Panc1 (cell line): ENCODE measurements around the gene TBC1D2B. TPM values are rescaled to one million over a fixed set of nuclear protein-coding genes. Genes with fewer than 3 reads are reported as not detected.

Experiments
- ATAC-seq: fragments of 200-7000 bp; cut with Tn5 transposase; 2 replicates; pipeline ENCODE4 v1.9.1; 2020; ENCODE audit warnings: mild to moderate bottlenecking, moderate library complexity
- BruUV-seq: library from RNA; stranded (reverse); fragments of 400-500 nt; replicated peaks from 2 replicates; lab custom pipeline; 2021; lab: Mats Ljungman, UMichigan
- CTCF ChIA-PET: fragments of 300-600 bp; sonication (Branson Sonifier 250); formaldehyde crosslinking; loops from one replicate; lab custom pipeline; 2022; ENCODE audit warnings: antibody characterized with exemption; lab: Charles Lee
- POLR2A ChIA-PET: fragments of 300-600 bp; sonication (Branson Sonifier 250); formaldehyde crosslinking; loops from one replicate; lab custom pipeline; 2022; ENCODE audit warnings: antibody characterized with exemption; lab: Charles Lee
- DNase-seq: peaks from one replicate; pipeline ENCODE4 v3.0.0-alpha.2; 2010; ENCODE audit warnings: low read depth, low spot score
- H3K27ac ChIP-seq: 2 replicates; pipeline ENCODE4 v1.5.1; 2011; ENCODE audit warnings: mild to moderate bottlenecking, low read length, inconsistent platforms
- H3K27me3 ChIP-seq: fragments of 200-500 bp; sonication (Bioruptor generic); 2 replicates; pipeline ENCODE4 v1.6.0; 2014; ENCODE audit warnings: low read length, inconsistent platforms; ENCODE audit not compliant: control insufficient read depth, insufficient read depth
- H3K36me3 ChIP-seq: fragments of 200-500 bp; sonication (Bioruptor generic); 2 replicates; pipeline ENCODE4 v1.5.1; 2014; ENCODE audit warnings: inconsistent platforms, mild to moderate bottlenecking, low read length, moderate library complexity; ENCODE audit not compliant: control insufficient read depth, insufficient read depth
- H3K4me1 ChIP-seq: 2 replicates; pipeline ENCODE4 v1.5.1; 2011; ENCODE audit warnings: inconsistent platforms, mild to moderate bottlenecking, low read length, moderate library complexity; ENCODE audit not compliant: control insufficient read depth, insufficient read depth
- H3K4me3 ChIP-seq, 2 experiments: 2 replicates each; pipeline ENCODE4 v1.5.1; 2011 to 2012; ENCODE audit warnings: low read depth in 2 of 2, low read length in 2 of 2, mild to moderate bottlenecking in 2 of 2, inconsistent platforms in 1 of 2, moderate library complexity in 1 of 2
- H3K9me3 ChIP-seq: fragments of 200-500 bp; sonication (Bioruptor generic); 2 replicates; pipeline ENCODE4 v1.5.1; 2014; ENCODE audit warnings: low read depth, mild to moderate bottlenecking, inconsistent platforms, low read length, moderate library complexity; ENCODE audit not compliant: control insufficient read depth, insufficient read depth
- CTCF ChIP-seq: fragments of 450-650 bp; IDR thresholded peaks from 2 replicates; pipeline ENCODE4 v1.5.1; 2017; ENCODE audit warnings: mild to moderate bottlenecking
- POLR2AphosphoS5 ChIP-seq: IDR thresholded peaks from 2 replicates; pipeline ENCODE4 v1.6.1; 2012; ENCODE audit warnings: mild to moderate bottlenecking, low read depth, low read length, moderate library complexity
- REST ChIP-seq, 2 experiments: IDR thresholded peaks; 2 replicates each; pipeline ENCODE4 v1.6.1; 2011 to 2012; ENCODE audit warnings: low read depth in 2 of 2, control low read depth in 1 of 2, low read length in 1 of 2, mild to moderate bottlenecking in 1 of 2, moderate library complexity in 1 of 2; ENCODE audit not compliant: insufficient read depth in 1 of 2
- SIN3A ChIP-seq: IDR thresholded peaks from 2 replicates; pipeline ENCODE4 v1.6.1; 2012; ENCODE audit warnings: low read depth, mild to moderate bottlenecking, low read length, moderate library complexity, borderline replicate concordance; ENCODE audit not compliant: insufficient read depth
- TCF7L2 ChIP-seq: IDR thresholded peaks from 2 replicates; pipeline ENCODE4 v1.6.1; 2011; ENCODE audit warnings: mild to moderate bottlenecking, low read depth, low read length, inconsistent platforms
- in situ Hi-C: cut with HindIII; loops from 2 replicates; pipeline ENCODE4 v1.10.0; 2016; ENCODE audit warnings: low sequenced_read_pairs, low pct_unique_long_range_greater_than_20kb
- intact Hi-C: fragments of 100-400 bp; cut with micrococcal nuclease; formaldehyde crosslinking; loops from one replicate; pipeline ENCODE4 v1.10.0; 2022; ENCODE audit not compliant: unreplicated experiment
- total RNA-seq: library from RNA; stranded (reverse); gene quantifications from one replicate; pipeline ENCODE4 v1.2.1, GENCODE V29; 2021; ENCODE audit not compliant: unreplicated experiment

Gene TBC1D2B
- total RNA-seq, 1 experiment from 2014 or later = 59.3 TPM

- H3K27ac ChIP-seq = no peak overlapping the region
- ChIA-PET CTCF (no interaction called here), POLR2A (no interaction called here)
- DNase-seq (no peak), ATAC-seq (no peak)
- no peaks in the 10 kb centered on the region for H3K9me3 ChIP-seq
- no peaks in the 10 kb centered on the region for H3K4me1 ChIP-seq
- no peaks in the 10 kb centered on the region for H3K27me3 ChIP-seq
- in situ Hi-C loops (no loop called here), intact Hi-C loops (no loop called here)
- peaks cover 5% of the 10 kb centered on the region for H3K36me3 ChIP-seq
- no TSS peak for BruUV-seq
- no peak overlapping the region for H3K4me3 ChIP-seq
- TF ChIP-seq CTCF (no peak), SIN3A (no peak), TCF7L2 (no peak), REST (IDR thresholded peaks at IDR 0.05; ENCODE audit: insufficient read depth in 1 of 2, low read depth in 2 of 2, low read length in 1 of 2) (no peak), POLR2AphosphoS5 (no peak)
These were observed 60.7 kb downstream of the TBC1D2B start for GRCh38 chr15:78016860-78017259.

- Histone ChIP-seq H3K9me3 (no peaks in the 10 kb centered on the region), H3K27ac (no peak overlapping the region), H3K4me3 (no peak overlapping the region), H3K4me1 (no peaks in the 10 kb centered on the region), H3K36me3 (peaks cover 5% of the 10 kb centered on the region), H3K27me3 (no peaks in the 10 kb centered on the region)
- ChIA-PET POLR2A (no interaction called here), CTCF (no interaction called here)
- in situ Hi-C loops (no loop called here), intact Hi-C loops (no loop called here)
- no peak for ATAC-seq
- no peak for DNase-seq
- TF ChIP-seq TCF7L2 (no peak), SIN3A (no peak), REST (IDR thresholded peaks at IDR 0.05; ENCODE audit: insufficient read depth in 1 of 2, low read depth in 2 of 2, low read length in 1 of 2) (no peak), POLR2AphosphoS5 (no peak)
- no TSS peak for BruUV-seq
These were observed 64.9 kb downstream of the TBC1D2B start for GRCh38 chr15:78012643-78013077.
